ENCODE measurements around the gene BSN. TPM values are rescaled to one million over a fixed set of nuclear protein-coding genes. Genes with fewer than 3 reads are reported as not detected.
A peak's percentile ranks its signal among the peaks of the same experiment; 100 is the strongest.
"Not testable (repeated sequence)": the region's sequence is repeated elsewhere in the genome, so short reads cannot be mapped to it uniquely, and the experiment has no call there.

The BSN gene
- total RNA-seq, 2 experiments from 2014 or later: 0.08 to 0.14 TPM

DNA sequence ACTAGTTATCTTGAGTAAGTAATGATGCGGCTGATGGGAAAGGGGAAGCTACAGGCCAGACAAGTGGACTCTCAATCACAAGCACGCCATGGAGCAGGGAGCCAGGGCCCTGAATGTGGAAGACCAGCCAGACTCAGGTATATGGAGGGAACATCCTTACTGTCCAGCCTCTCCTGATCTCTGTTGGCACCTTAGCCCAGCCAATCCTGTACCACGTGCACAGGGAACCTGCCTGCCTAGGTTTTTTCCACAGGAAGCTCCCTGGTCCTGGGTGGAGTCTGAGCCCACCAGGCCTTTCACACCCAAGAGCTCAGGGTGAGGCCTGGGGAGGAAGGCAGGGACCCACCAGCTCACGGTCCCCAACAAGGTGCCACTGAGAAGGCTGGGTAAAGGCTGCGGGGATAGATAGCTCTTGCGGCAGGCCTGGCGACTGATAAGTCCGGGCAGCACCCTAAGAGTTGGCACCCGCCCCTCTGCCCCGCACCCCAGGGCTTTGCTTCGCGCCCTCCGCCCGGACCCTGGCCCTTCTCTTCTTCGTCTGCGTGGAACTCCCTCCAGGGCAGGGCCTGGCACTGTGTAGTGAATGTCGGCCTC lies 118.9 kb downstream of the BSN start:
- DNase-seq: no peak

DNA sequence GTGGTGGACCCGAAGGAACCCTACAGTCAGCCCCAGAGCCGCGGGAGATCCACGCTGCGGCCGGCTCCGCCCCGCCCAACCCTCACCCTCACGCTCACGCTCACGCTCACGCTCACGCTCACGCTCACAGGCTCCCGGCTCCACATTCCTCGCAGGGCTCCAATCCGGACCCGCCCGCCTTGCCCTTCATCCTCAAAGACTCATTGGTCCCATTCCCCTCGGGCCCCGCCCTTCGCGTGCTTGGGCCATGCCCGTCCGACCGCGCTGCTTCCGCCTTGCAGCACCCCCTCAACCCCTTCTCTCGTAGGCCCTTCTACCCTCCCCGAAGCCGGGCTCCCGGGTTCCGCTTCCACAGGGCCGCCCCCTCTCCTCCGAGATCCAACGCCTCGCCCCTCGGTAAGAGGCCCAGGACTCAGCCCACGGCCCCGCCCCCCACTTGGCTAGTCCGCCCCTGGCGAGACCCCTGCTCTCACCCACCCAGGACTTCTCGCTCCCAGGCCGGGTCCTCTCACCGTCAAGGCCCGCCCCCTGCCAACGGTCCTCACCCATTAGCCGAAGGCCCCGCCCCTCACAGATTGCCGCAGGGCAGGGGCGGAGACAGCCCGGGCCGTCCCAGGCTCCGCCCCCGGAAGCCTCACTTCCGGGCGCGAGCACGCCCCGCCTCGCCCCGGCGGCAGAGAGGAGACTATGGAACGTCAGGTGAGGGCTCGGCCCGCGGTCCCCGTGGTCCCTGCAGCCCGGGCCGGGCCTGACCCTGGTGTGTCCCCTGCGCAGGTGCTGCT lies 119.6 kb downstream of the BSN start, which contains the start of gene APEH:
Gene APEH (plus strand): TSS at position 637 of the 782 bp plus-strand sequence. CDS start 51 bp downstream, at position 688.
- POLR2A ChIA-PET: interaction anchor here (1.0 to 2.9 kb wide), 4 partner anchors 71 to 580 kb away, joined by 3 to 46 read pairs (median 4); partner anchors contain the start of genes QRICH1 and USP4
- DNase-seq (peak; percentile 99), ATAC-seq (ENCODE audit: low read depth) (peak; percentile 85)
- Mint-ChIP-seq H3K27me3 (no peaks in the 10 kb centered on the region), H3K4me3 (peak within 1 kb of the TSS; percentile 95), H3K4me1 (peaks cover 22% of the 10 kb centered on the region), H3K9me3 (no peaks in the 10 kb centered on the region), H3K27ac (peak within 1 kb of the TSS; percentile 99), H3K36me3 (peaks cover 2% of the 10 kb centered on the region)

More for the DNA sequence above, 118.9 kb downstream of the BSN start:
- POLR2A ChIA-PET: interaction anchor here (0.6 to 2.9 kb wide), 5 partner anchors 70 to 580 kb away, joined by 3 to 46 read pairs (median 4); partner anchors contain the start of genes QRICH1 and USP4
- Mint-ChIP-seq H3K27ac (peak overlapping the region; percentile 99), H3K9me3 (no peaks in the 10 kb centered on the region), H3K4me1 (peaks cover 24% of the 10 kb centered on the region), H3K36me3 (peaks cover 2% of the 10 kb centered on the region), H3K4me3 (peak overlapping the region; percentile 95), H3K27me3 (no peaks in the 10 kb centered on the region)
- ATAC-seq (ENCODE audit: low read depth): no peak

DNA sequence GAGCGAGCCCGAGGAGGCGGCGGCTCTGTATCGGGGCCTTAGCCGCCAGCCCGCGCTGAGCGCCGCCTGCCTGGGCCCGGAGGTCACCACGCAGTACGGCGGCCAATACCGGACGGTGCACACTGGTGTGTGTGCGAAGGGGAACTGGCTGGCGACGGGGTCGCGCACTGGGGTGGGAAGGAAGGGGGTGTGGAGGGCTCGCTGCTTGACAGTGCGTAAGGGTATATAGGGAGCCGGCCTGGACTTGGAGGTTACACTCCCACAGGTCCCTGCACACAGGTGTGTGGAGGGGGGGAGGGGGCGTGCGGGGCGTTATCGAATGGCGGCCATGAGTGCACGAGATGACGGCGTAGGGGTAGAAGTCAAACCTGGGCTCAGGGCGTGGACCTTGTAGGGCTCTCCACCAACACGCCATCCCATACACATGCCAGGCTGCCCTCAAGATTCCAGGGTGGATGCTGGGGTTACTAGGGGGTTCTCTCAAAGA lies 120.3 kb downstream of the BSN start:
- DNase-seq (no peak), ATAC-seq (ENCODE audit: low read depth) (peak; percentile 17)
- peaks cover 2% of the 10 kb centered on the region for H3K36me3 Mint-ChIP-seq
- H3K27me3 Mint-ChIP-seq: no peaks in the 10 kb centered on the region
- POLR2A ChIA-PET: interaction anchor here (0.6 kb wide), 1 partner anchor 196 kb away, joined by 4 read pairs; no protein-coding TSS in a partner anchor
- peak overlapping the region; percentile 99 for H3K27ac Mint-ChIP-seq
- H3K9me3 Mint-ChIP-seq: no peaks in the 10 kb centered on the region
- peaks cover 22% of the 10 kb centered on the region for H3K4me1 Mint-ChIP-seq
- peak overlapping the region; percentile 95 for H3K4me3 Mint-ChIP-seq

DNA sequence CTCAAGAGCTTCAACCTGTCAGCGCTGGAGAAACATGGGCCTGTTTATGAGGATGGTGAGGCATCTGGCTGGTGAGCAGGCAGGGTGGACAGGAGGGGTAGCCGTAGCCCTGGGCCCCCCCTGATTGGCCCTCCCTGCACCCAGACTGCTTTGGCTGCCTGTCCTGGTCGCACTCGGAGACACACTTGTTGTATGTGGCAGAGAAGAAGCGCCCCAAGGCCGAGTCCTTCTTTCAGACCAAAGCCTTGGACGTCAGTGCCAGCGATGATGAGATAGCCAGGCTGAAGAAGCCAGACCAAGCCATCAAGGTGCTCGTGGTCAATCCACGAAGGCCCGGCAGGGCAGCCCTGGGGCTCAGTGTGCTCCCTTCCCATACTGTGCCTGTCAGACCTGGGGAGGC lies 121.6 kb downstream of the BSN start:
- no peaks in the 10 kb centered on the region for H3K9me3 Mint-ChIP-seq
- H3K36me3 Mint-ChIP-seq: peaks cover 2% of the 10 kb centered on the region
- H3K4me1 Mint-ChIP-seq: peaks cover 27% of the 10 kb centered on the region
- POLR2A ChIA-PET: no interaction called here
- H3K27ac Mint-ChIP-seq: peak overlapping the region; percentile 30
- DNase-seq (no peak), ATAC-seq (ENCODE audit: low read depth) (no peak)
- H3K4me3 Mint-ChIP-seq: no peak overlapping the region
- H3K27me3 Mint-ChIP-seq: no peaks in the 10 kb centered on the region

DNA sequence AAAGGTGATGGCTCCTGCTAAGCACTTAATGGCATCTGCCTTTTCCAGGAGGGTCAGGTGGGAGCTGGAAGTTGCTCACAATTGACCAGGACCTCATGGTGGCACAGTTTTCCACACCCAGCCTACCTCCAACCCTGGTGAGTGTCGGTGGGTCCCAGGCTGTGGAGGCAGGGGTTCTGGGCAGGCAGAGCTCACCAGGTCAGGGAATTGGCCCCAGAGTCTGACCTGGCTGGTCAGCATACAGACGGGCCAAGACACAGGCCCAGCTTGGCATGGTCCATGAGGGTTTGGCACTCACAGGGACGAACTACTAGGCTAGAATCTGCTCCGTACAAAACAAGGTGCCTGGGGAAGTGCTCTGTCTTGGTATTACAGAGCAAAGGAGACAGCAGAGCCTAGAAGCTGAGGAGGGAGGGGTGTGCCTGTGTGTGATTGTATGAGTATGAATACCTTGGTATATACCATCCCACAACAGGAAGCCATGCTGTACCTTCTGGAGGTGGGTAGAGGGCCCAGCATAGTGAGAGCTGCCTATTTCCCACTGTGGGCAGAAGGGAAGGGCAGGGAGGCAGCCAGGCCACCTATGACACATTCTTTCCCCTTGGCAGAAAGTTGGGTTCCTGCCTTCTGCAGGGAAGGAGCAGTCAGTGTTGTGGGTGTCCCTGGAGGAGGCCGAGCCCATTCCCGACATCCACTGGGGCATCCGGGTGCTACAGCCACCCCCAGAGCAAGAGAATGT lies 126.4 kb downstream of the BSN start:
- ATAC-seq (ENCODE audit: low read depth): no peak
- H3K36me3 Mint-ChIP-seq: peaks cover 6% of the 10 kb centered on the region
- POLR2A ChIA-PET: no interaction called here
- no peak for DNase-seq
- no peaks in the 10 kb centered on the region for H3K9me3 Mint-ChIP-seq
- H3K27ac Mint-ChIP-seq: no peak overlapping the region
- H3K27me3 Mint-ChIP-seq: no peaks in the 10 kb centered on the region
- H3K4me3 Mint-ChIP-seq: no peak overlapping the region
- H3K4me1 Mint-ChIP-seq: peaks cover 10% of the 10 kb centered on the region

DNA sequence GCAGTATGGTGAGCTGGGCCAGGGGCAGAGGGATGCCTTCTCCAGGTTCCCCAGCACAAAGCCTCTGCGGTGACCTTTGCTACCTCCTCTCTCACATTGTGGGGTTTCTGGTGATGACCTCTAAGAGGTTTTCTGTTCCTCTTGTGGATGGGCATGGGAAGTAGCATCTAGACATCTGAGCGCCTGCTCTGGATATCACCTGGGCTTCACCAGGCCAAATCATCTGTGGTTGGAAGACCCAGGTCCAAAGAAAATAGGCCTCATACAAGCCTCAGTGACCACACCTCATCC lies 126.9 kb downstream of the BSN start:
- POLR2A ChIA-PET: no interaction called here
- no peaks in the 10 kb centered on the region for H3K27me3 Mint-ChIP-seq
- no peak overlapping the region for H3K4me3 Mint-ChIP-seq
- DNase-seq: no peak
- no peak for ATAC-seq (ENCODE audit: low read depth)
- H3K4me1 Mint-ChIP-seq: peaks cover 7% of the 10 kb centered on the region
- peaks cover 5% of the 10 kb centered on the region for H3K36me3 Mint-ChIP-seq
- no peak overlapping the region for H3K27ac Mint-ChIP-seq
- no peaks in the 10 kb centered on the region for H3K9me3 Mint-ChIP-seq

DNA sequence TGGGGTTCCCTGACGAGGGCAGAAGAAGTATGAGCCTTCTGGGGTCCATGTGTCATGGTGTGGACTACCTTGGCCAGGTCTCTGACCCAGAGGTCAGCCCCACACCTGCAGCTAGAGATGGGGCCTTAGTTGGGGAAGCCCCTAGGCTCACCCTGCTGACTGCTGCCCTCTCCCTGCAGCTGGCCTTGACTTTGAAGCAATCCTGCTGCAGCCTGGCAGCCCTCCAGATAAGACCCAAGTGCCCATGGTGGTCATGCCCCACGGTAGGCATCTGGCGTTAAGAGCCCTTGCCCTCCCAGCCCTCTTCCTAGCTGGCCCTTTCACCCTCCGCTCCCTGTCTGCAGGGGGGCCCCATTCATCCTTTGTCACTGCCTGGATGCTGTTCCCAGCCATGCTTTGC lies 127.3 kb downstream of the BSN start:
- no peak overlapping the region for H3K27ac Mint-ChIP-seq
- DNase-seq: no peak
- peaks cover 5% of the 10 kb centered on the region for H3K36me3 Mint-ChIP-seq
- no peak for ATAC-seq (ENCODE audit: low read depth)
- H3K27me3 Mint-ChIP-seq: no peaks in the 10 kb centered on the region
- H3K4me1 Mint-ChIP-seq: peaks cover 6% of the 10 kb centered on the region
- H3K9me3 Mint-ChIP-seq: no peaks in the 10 kb centered on the region
- H3K4me3 Mint-ChIP-seq: no peak overlapping the region
- POLR2A ChIA-PET: no interaction called here

DNA sequence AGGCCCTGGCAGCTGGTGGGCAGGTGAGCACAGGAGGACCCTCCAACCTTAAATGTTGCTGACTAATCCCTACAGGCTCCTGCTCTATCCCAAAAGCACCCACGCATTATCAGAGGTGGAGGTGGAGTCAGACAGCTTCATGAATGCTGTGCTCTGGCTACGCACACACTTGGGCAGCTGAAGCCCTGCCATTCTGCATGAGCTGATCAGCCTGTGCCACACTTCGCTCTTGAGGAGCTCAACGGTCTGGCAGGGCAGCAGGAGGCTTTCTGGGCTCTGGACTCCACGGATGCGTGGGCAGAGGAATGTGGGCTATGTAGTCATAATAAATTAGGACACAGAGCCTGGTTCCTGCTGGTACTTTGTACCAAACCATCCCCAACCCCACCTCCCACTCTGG lies 128.9 kb downstream of the BSN start:
- no peaks in the 10 kb centered on the region for H3K27me3 Mint-ChIP-seq
- POLR2A ChIA-PET: no interaction called here
- H3K9me3 Mint-ChIP-seq: no peaks in the 10 kb centered on the region
- DNase-seq: no peak
- ATAC-seq (ENCODE audit: low read depth): no peak
- peaks cover 8% of the 10 kb centered on the region for H3K4me1 Mint-ChIP-seq
- no peak overlapping the region for H3K4me3 Mint-ChIP-seq
- peaks cover 5% of the 10 kb centered on the region for H3K36me3 Mint-ChIP-seq
- no peak overlapping the region for H3K27ac Mint-ChIP-seq

DNA sequence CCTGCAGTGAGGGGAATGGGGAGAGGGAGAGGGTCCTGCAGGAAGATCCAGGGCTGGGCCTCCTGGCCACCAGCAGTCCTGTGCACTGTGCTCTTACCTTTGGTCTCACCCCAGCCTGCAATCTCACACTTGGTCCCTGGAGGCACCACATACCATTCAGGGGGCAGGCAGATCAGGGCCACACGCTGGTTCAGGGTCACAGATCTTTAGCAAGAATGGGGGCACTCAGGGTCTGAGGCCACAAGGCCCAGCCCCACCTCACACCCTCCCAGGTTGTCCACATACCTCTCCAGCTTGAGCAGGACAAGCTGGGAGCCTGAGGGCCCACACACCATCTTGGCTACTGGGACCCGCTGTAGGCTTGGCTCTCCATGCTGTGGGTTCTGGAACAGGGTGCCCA lies 130.2 kb downstream of the BSN start:
- ATAC-seq (ENCODE audit: low read depth); H3K36me3 Mint-ChIP-seq; H3K27me3 Mint-ChIP-seq; H3K4me1 Mint-ChIP-seq; H3K4me3 Mint-ChIP-seq; DNase-seq; H3K9me3 Mint-ChIP-seq; POLR2A ChIA-PET; H3K27ac Mint-ChIP-seq: not testable (repeated sequence)

DNA sequence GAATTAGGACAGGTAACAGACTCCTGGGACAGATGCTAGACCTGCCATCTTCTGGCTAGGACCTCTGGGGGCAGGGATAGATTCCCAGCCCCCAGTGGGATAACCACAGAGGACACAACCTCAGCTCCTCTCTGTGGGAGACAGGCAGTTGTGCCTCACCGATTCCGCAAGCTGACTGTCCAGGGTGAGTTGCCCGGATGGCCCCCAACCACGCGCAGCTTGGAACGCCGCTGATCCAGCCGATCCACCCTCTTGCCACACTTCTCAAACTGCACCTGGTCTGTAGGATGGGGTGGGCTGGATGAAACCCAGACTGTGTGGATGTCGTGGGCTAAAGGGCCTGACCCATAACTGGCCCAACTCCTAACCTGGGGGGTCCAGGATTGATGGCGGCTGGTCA lies 130.8 kb downstream of the BSN start:
- not testable (repeated sequence) for H3K36me3 Mint-ChIP-seq

DNA sequence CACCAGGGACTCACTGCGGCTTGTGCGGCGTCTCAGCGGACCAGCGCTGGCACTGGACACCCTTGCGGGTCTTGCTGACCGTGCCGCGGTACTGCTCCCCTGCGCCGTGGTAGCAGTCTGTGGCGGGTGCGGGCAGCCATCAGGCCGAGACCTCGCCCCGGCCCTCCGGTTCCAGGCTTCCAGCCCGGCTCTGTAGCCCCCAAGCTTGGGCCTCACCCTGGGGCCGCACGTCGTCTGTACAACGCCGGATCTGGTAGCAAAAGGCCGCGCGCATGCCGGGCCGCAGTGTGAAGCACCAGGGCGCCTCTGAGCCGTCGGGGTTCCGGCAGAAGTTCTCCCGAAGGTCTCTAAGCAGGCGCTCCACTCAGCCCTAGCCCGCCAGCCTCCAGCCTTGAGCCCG lies 131.6 kb downstream of the BSN start:
- H3K27ac Mint-ChIP-seq; H3K36me3 Mint-ChIP-seq; DNase-seq; POLR2A ChIA-PET; H3K9me3 Mint-ChIP-seq; H3K4me3 Mint-ChIP-seq; H3K27me3 Mint-ChIP-seq; ATAC-seq (ENCODE audit: low read depth): not testable (repeated sequence)
- H3K4me1 Mint-ChIP-seq: peaks cover 11% of the 10 kb centered on the region

More for the DNA sequence above, 130.8 kb downstream of the BSN start:
- ATAC-seq (ENCODE audit: low read depth); H3K4me3 Mint-ChIP-seq; H3K9me3 Mint-ChIP-seq; H3K4me1 Mint-ChIP-seq; POLR2A ChIA-PET; DNase-seq; H3K27ac Mint-ChIP-seq; H3K27me3 Mint-ChIP-seq: not testable (repeated sequence)

DNA sequence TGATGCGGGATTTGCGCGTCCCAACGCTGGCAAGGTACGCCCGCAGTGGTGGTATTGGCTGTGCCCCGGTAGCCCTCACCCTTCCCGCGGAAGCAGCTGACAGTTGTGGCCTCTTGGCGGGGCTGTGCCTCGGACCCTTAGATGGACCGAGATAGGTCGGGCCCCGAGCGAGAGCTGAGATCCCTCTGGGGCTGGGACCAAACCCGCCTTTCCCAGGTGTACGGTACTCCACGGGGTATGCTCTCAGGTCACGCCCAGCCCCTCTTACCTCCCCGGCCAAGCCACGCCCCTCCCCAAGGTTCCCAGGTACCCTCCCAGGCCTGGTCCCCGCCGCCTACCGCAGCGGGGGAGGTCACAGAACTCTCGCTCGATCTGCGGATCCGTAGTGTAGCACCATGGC lies 132.1 kb downstream of the BSN start:
- peaks cover 14% of the 10 kb centered on the region for H3K4me1 Mint-ChIP-seq
- ATAC-seq (ENCODE audit: low read depth) (peak; percentile 1), DNase-seq (peak; percentile 54)
- H3K27me3 Mint-ChIP-seq, H3K4me3 Mint-ChIP-seq, H3K36me3 Mint-ChIP-seq, H3K27ac Mint-ChIP-seq, POLR2A ChIA-PET, H3K9me3 Mint-ChIP-seq: not testable (repeated sequence)

DNA sequence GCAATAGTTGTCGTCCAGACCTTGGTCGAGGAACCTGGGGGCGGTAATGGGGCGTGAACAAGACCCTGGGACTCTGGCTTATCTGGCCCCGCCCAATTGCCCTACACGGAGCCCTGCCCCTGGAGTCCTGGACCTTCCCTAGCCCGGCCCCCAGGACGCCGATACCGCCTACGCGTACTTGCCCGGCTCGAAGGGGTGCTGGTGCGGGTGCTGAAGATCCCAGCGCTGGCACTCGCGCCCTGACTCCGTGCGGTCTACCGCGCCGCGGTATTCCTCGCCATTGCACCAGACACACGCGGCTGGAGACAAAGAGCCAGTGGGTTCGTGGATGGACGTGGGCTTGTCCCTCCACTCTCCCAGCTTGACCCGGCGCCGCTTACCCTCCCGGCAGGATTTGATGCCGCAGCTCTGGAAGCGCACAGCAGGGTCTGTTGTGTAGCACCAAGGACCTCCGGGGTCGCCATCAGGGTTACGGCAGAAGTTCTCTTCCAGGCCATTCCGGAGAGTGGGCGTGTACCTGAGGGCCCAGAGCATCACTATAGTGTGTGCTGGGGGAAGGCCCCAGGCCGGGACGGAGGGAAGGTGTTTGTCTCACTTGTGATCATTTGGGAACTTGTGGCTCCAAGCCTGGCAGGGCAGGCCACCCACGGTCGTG lies 132.6 kb downstream of the BSN start:
- H3K9me3 Mint-ChIP-seq, H3K36me3 Mint-ChIP-seq, H3K27ac Mint-ChIP-seq, POLR2A ChIA-PET, H3K27me3 Mint-ChIP-seq: not testable (repeated sequence)
- Mint-ChIP-seq H3K4me1 (peaks cover 16% of the 10 kb centered on the region), H3K4me3 (peak overlapping the region; percentile 13)
- DNase-seq (peak; percentile 58), ATAC-seq (ENCODE audit: low read depth) (peak; percentile 15)

All from activated naive CD8-positive, alpha-beta T cell treated with anti-CD3 and anti-CD28 coated beads, Interleukin-2, amount 10 ng/mL, durations not matched to agents 7 days and 5 days (primary cell).